K562 (cell line): Measurements from ENCODE around the gene GP1BA. TPM values are rescaled to one million over a fixed set of nuclear protein-coding genes. Genes with fewer than 3 reads are reported as not detected.
A peak's percentile ranks its signal among the peaks of the same experiment; 100 is the strongest.

ENCODE experiments used
- AFF1 ChIP-seq, 2 experiments: fragments of 450-650 bp; IDR thresholded peaks; 2 replicates each; pipeline ENCODE4 v1.6.1; 2018; ENCODE audit warnings: mild to moderate bottlenecking in 2 of 2, low read depth in 1 of 2; ENCODE audit not compliant: partially characterized antibody in 2 of 2
- GTF2A2 ChIP-seq: IDR thresholded peaks from 2 replicates; pipeline ENCODE4 v1.6.1; 2016; ENCODE audit warnings: mild to moderate bottlenecking, missing genetic modification characterization, missing compliant biosample characterization
- MTA1 ChIP-seq: fragments of 450-650 bp; IDR thresholded peaks from 2 replicates; pipeline ENCODE4 v1.6.1; 2017; ENCODE audit warnings: borderline replicate concordance
- MYNN ChIP-seq, 2 experiments: sonication (generic); formaldehyde crosslinking in 1 of 2; IDR thresholded peaks; 2 replicates each; pipeline versions ENCODE4 v1.5.0 to v1.6.1; 2016 to 2020; ENCODE audit warnings: antibody characterized with exemption in 1 of 2, missing genetic modification reagents in 1 of 2
- NCOA1 ChIP-seq: fragments of 450-650 bp; IDR thresholded peaks from 2 replicates; pipeline ENCODE4 v1.6.1; 2016; ENCODE audit warnings: low read depth
- NEUROD1 ChIP-seq: fragments of 150-350 bp; IDR thresholded peaks from 2 replicates; pipeline ENCODE4 v1.6.1; 2014; ENCODE audit warnings: borderline replicate concordance, low read length, low read depth; ENCODE audit not compliant: partially characterized antibody
- NR4A1 ChIP-seq, 2 experiments: fragments of 250-450 bp in 1 of 2; fragments of 450-650 bp in 1 of 2; sonication (Bioruptor Pico) in 1 of 2; IDR thresholded peaks; 2 replicates each; pipeline versions ENCODE4 v1.4.0 to v1.6.1; 2016 to 2020; ENCODE audit warnings: mild to moderate bottlenecking in 2 of 2, missing compliant biosample characterization in 1 of 2, missing genetic modification characterization in 1 of 2, moderate library complexity in 1 of 2
- PHTF2 ChIP-seq: fragments of 250-450 bp; sonication (Bioruptor Pico); IDR thresholded peaks from 2 replicates; pipeline ENCODE4 v1.5.0; 2021; ENCODE audit warnings: mild to moderate bottlenecking
- PML ChIP-seq: IDR thresholded peaks from 2 replicates; pipeline ENCODE4 v1.6.1; 2012; ENCODE audit warnings: low read length, inconsistent platforms
- PPARD ChIP-seq: fragments of 250-450 bp; sonication (Bioruptor Pico); IDR thresholded peaks from 2 replicates; pipeline ENCODE4 v1.8.0; 2022; ENCODE audit warnings: inconsistent platforms, mild to moderate bottlenecking, moderate library complexity
- SMAD1 ChIP-seq: fragments of 150-350 bp; IDR thresholded peaks from 2 replicates; pipeline ENCODE4 v1.6.1; 2014; ENCODE audit warnings: low read length, low read depth; ENCODE audit not compliant: partially characterized antibody
- STAT5B ChIP-seq: fragments of 250-450 bp; sonication (Bioruptor Pico); IDR thresholded peaks from 2 replicates; pipeline ENCODE4 v1.8.0; 2021; ENCODE audit warnings: mild to moderate bottlenecking, inconsistent platforms
- TAL1 ChIP-seq: fragments of 450-650 bp; IDR thresholded peaks from 2 replicates; pipeline ENCODE4 v1.6.1; 2016; ENCODE audit warnings: mild to moderate bottlenecking
- TEAD2 ChIP-seq: fragments of 450-650 bp; IDR thresholded peaks from 2 replicates; pipeline ENCODE4 v1.6.1; 2016; ENCODE audit warnings: missing genetic modification characterization, control low read depth, missing compliant biosample characterization
- WHSC1 ChIP-seq: IDR thresholded peaks from one replicate; pipeline ENCODE4 v1.6.1; 2012; ENCODE audit warnings: low read length, control low read depth, inconsistent platforms
- ZBTB49 ChIP-seq: sonication (generic); formaldehyde crosslinking; IDR thresholded peaks from 2 replicates; pipeline ENCODE4 v1.8.0; 2022; ENCODE audit warnings: missing genetic modification reagents, mild to moderate bottlenecking, borderline replicate concordance
- ZNF263 ChIP-seq: sonication (generic); formaldehyde crosslinking; IDR thresholded peaks from 2 replicates; pipeline ENCODE4 v1.8.0; 2022; ENCODE audit warnings: mild to moderate bottlenecking, missing genetic modification reagents, borderline replicate concordance
- ZNF431 ChIP-seq: sonication (generic); formaldehyde crosslinking; IDR thresholded peaks from 2 replicates; pipeline ENCODE4 v1.8.0; 2022; ENCODE audit warnings: mild to moderate bottlenecking, missing genetic modification reagents
- ZNF561 ChIP-seq: fragments of 450-650 bp; formaldehyde crosslinking; conservative IDR thresholded peaks from 2 replicates; pipeline ENCODE4 v1.4.0; 2020; ENCODE audit warnings: mild to moderate bottlenecking, moderate library complexity
- ZNF583 ChIP-seq: fragments of 250-450 bp; sonication (Bioruptor Pico); IDR thresholded peaks from 2 replicates; pipeline ENCODE4 v1.4.0; 2020
- ZNF717 ChIP-seq: fragments of 250-450 bp; sonication (Bioruptor Pico); IDR thresholded peaks from 2 replicates; pipeline ENCODE4 v1.5.0; 2021
- polyA plus RNA-seq, 8 experiments: library from polyadenylated mRNA; depleted of rRNA in 4 of 8; stranded (reverse) in 5 of 8; unstranded in 3 of 8; fragments of >200 nt; fragmentation: Nextera tagmentation in 2 of 8; fragmentation: Illumina TruSeq in 1 of 8; extraction: Ambion mirVana in 2 of 8; extraction: Trizol in 1 of 8; gene quantifications; 2 replicates each; pipeline versions ENCODE4 v1.2.1 to v1.2.3, GENCODE V29; 2011 to 2014; ENCODE audit warnings: inconsistent platforms in 1 of 8, missing spikeins in 1 of 8
- total RNA-seq, 7 experiments: library from RNA; depleted of rRNA in 6 of 7; stranded (reverse); fragments of >200 nt in 6 of 7; fragmentation: Illumina TruSeq in 2 of 7; extraction: Trizol in 2 of 7; gene quantifications; 2 replicates each; pipeline versions ENCODE4 v1.2.1 to v1.2.3, GENCODE V29; 2011 to 2021; ENCODE audit warnings: low replicate concordance in 1 of 7
- TF ChIP-seq, protein P1 (sequence below): sonication (generic); formaldehyde crosslinking; IDR thresholded peaks from 2 replicates; pipeline ENCODE4 v1.8.1; 2022; ENCODE audit warnings: missing genetic modification reagents

GP1BA gene
- total and polyA plus RNA-seq, 9 of the 15 experiments (the other 6 are each of a cell fraction or from before 2014, with no cell fraction given): 0.01 TPM; not detected in 8

DNA sequence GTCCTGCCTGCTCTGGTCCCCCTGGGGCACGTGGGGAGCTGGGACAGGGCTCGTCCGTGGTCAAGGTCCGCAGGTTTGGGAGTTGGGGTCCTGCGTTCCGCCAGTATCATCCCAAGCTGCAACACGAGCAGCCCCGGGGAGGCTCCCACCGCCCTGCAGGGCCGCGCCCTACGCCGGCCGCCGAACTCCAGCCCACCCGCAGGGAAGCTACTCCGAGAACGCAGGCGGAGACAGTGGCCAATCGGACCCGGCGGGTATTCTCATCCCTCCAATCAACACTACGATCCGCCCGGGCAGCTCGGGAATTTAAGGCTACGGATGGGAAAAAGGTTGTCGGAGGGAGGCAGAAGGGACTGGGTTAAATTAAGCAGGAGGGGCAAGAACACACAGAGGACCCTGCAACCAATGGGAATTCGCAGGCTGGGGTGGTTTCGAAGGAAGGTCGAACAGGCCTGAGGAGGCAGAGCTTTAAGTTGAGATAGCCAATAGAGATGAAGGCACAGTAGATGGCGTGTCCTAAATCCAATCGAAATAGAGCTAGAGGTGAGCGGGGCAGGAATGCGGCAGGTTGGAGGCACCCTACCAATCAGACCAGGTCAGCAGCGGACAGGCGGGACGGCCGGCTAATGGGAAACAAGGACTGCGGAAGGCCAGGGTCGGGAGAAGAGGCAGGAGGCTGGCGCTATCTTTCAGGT lies 34.9 kb downstream of the GP1BA start (continued):
- TF ChIP-seq, protein P1, sequence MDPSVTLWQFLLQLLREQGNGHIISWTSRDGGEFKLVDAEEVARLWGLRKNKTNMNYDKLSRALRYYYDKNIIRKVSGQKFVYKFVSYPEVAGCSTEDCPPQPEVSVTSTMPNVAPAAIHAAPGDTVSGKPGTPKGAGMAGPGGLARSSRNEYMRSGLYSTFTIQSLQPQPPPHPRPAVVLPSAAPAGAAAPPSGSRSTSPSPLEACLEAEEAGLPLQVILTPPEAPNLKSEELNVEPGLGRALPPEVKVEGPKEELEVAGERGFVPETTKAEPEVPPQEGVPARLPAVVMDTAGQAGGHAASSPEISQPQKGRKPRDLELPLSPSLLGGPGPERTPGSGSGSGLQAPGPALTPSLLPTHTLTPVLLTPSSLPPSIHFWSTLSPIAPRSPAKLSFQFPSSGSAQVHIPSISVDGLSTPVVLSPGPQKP: no peak
- TF ChIP-seq TAL1 (no peak), NCOA1 (no peak), ZNF717 (no peak), NEUROD1 (peak; percentile 98), ZNF263 (CRISPR knock-in tag) (no peak; the same call in 1 of the 2 replicates), MTA1 (no peak), ZNF583 (CRISPR knock-in tag) (no peak), PPARD (CRISPR knock-in tag) (no peak), STAT5B (CRISPR knock-in tag) (no peak), ZBTB49 (CRISPR knock-in tag) (no peak), ZNF561 (CRISPR knock-in tag) (no peak), ZNF431 (0 out of 2 replicates have a peak, but pooled peaks have one; percentile 27), WHSC1 (no peak), GTF2A2 (no peak), PHTF2 (CRISPR knock-in tag) (no peak), SMAD1 (no peak), PML (no peak), NR4A1 (CRISPR knock-in tag; IDR thresholded peaks at IDR 0.05) (no peak), NR4A1 (tag; IDR thresholded peaks at IDR 0.05) (no peak), AFF1 (IDR thresholded peaks at IDR 0.05; ENCODE audit: low read depth in 1 of 2, partially characterized antibody in 2 of 2) (no peak), TEAD2 (tag) (peak; percentile 89), MYNN (IDR thresholded peaks at IDR 0.05) (no peak), MYNN (CRISPR knock-in tag; IDR thresholded peaks at IDR 0.05) (no peak)
